GM12892 (cell line): ENCODE data around the gene METTL26.

Experiments used
- POLR2A ChIP-seq: IDR thresholded peaks from 2 replicates; pipeline ENCODE4 v1.6.1; 2011; ENCODE audit warnings: low read depth, low read length, control low read depth
- POLR2AphosphoS5 ChIP-seq: IDR thresholded peaks from 2 replicates; pipeline ENCODE4 v1.6.1; 2011; ENCODE audit warnings: low read depth, low read length, control low read depth
- TAF1 ChIP-seq: IDR thresholded peaks from 2 replicates; pipeline ENCODE4 v1.6.1; 2011; ENCODE audit warnings: low read depth, mild to moderate bottlenecking, control low read depth, low read length, borderline replicate concordance

- TF ChIP-seq POLR2A (no peak), POLR2AphosphoS5 (no peak), TAF1 (no peak)
Measured at GRCh38 chr16:678209-678857, 42.2 kb upstream of the METTL26 start.
